Neural progenitor cell (in vitro differentiated cells): ENCODE measurements around the gene RSPO1. TPM values are rescaled to one million over a fixed set of nuclear protein-coding genes. Genes with fewer than 3 reads are reported as not detected.

ENCODE experiments used
- DNase-seq: peaks from one replicate; pipeline ENCODE4 v3.0.0-alpha.2; 2016; ENCODE audit warnings: low spot score
- H2AFZ ChIP-seq: fragments of 200-600 bp; sonication (generic); replicated peaks from 2 replicates; pipeline ENCODE4 v1.6.1; 2016; ENCODE audit warnings: antibody characterized with exemption
- H3F3A ChIP-seq: fragments of 200-600 bp; sonication (generic); 2 replicates; pipeline ENCODE4 v1.6.1; 2016; ENCODE audit warnings: antibody characterized with exemption, low read depth
- H3K27ac ChIP-seq: fragments of 200-600 bp; sonication (generic); 2 replicates; pipeline ENCODE4 v1.5.1; 2016; ENCODE audit warnings: mild to moderate bottlenecking
- H3K27me3 ChIP-seq: fragments of 200-600 bp; sonication (generic); 2 replicates; pipeline ENCODE4 v1.6.1; 2016; ENCODE audit warnings: mild to moderate bottlenecking, moderate library complexity
- H3K36me3 ChIP-seq: fragments of 200-600 bp; sonication (generic); 2 replicates; pipeline ENCODE4 v1.5.1; 2016
- H3K4me1 ChIP-seq: fragments of 200-600 bp; sonication (generic); 2 replicates; pipeline ENCODE4 v1.6.1; 2016; ENCODE audit warnings: mixed run types
- H3K4me2 ChIP-seq: fragments of 200-600 bp; sonication (generic); 2 replicates; pipeline ENCODE4 v1.6.1; 2016
- H3K4me3 ChIP-seq: fragments of 200-600 bp; sonication (generic); 2 replicates; pipeline ENCODE4 v1.5.1; 2016
- H3K79me2 ChIP-seq: fragments of 200-600 bp; sonication (generic); 2 replicates; pipeline ENCODE4 v1.6.1; 2016; ENCODE audit warnings: low read depth
- H3K9ac ChIP-seq: fragments of 200-600 bp; sonication (generic); 2 replicates; pipeline ENCODE4 v1.6.1; 2016
- H3K9me3 ChIP-seq: fragments of 200-600 bp; sonication (generic); 2 replicates; pipeline ENCODE4 v1.5.1; 2016; ENCODE audit warnings: low read depth
- H4K20me1 ChIP-seq: fragments of 200-600 bp; sonication (generic); 2 replicates; pipeline ENCODE4 v1.6.1; 2016; ENCODE audit warnings: low read depth
- H3K27ac Mint-ChIP-seq: 3 replicates; pipeline ENCODE4 v1.8.0; 2021; ENCODE audit warnings: mixed read lengths
- H3K27me3 Mint-ChIP-seq: 2 replicates; pipeline ENCODE4 v1.8.0; 2022; ENCODE audit warnings: low read depth, mild to moderate bottlenecking, inconsistent platforms, moderate library complexity, mixed read lengths; ENCODE audit not compliant: insufficient read depth
- H3K36me3 Mint-ChIP-seq: 3 replicates; pipeline ENCODE4 v1.8.0; 2021; ENCODE audit warnings: mixed read lengths
- H3K4me1 Mint-ChIP-seq: 3 replicates; pipeline ENCODE4 v1.8.0; 2021; ENCODE audit warnings: mixed read lengths
- H3K4me3 Mint-ChIP-seq: 3 replicates; pipeline ENCODE4 v1.8.0; 2021; ENCODE audit warnings: mild to moderate bottlenecking, moderate library complexity, mixed read lengths
- H3K9me3 Mint-ChIP-seq: 3 replicates; pipeline ENCODE4 v1.8.0; 2020; ENCODE audit warnings: mixed read lengths
- CTCF ChIP-seq: fragments of 200-600 bp; sonication (generic); IDR thresholded peaks from 2 replicates; pipeline ENCODE4 v1.5.1; 2017; ENCODE audit warnings: antibody characterized with exemption, mild to moderate bottlenecking
- EZH2 ChIP-seq: fragments of 200-600 bp; sonication (generic); IDR thresholded peaks from 2 replicates; pipeline ENCODE4 v1.6.1; 2017; ENCODE audit warnings: antibody characterized with exemption, mild to moderate bottlenecking, moderate library complexity
- EZH2phosphoT487 ChIP-seq: fragments of 200-600 bp; sonication (generic); IDR thresholded peaks from 2 replicates; pipeline ENCODE4 v1.6.1; 2017; ENCODE audit warnings: antibody characterized with exemption
- total RNA-seq: library from RNA; depleted of rRNA; stranded (reverse); fragments of >200 nt; gene quantifications from 2 replicates; pipeline ENCODE4 v1.2.3, GENCODE V29; 2015; ENCODE audit warnings: low replicate concordance

RSPO1 gene
- total RNA-seq, 1 donor from 2014 or later = 0.67 TPM

GRCh38 chr1:37605061-37605650 is 29.5 kb downstream of the RSPO1 start:
- no peak overlapping the region for H3K4me3 ChIP-seq
- no peaks in the 10 kb centered on the region for H4K20me1 ChIP-seq
- H2AFZ ChIP-seq = no peak overlapping the region
- no peak overlapping the region for H3K4me3 Mint-ChIP-seq
- H3K27me3 ChIP-seq = peaks cover 89% of the 10 kb centered on the region
- H3K4me1 Mint-ChIP-seq = peaks cover 12% of the 10 kb centered on the region
- no peak overlapping the region for H3K4me2 ChIP-seq
- TF ChIP-seq CTCF (no peak), EZH2phosphoT487 (no peak), EZH2 (no peak)
- no peaks in the 10 kb centered on the region for H3F3A ChIP-seq
- no peaks in the 10 kb centered on the region for H3K79me2 ChIP-seq
- H3K36me3 ChIP-seq = no peaks in the 10 kb centered on the region
- no peaks in the 10 kb centered on the region for H3K36me3 Mint-ChIP-seq
- no peak for DNase-seq
- H3K27me3 Mint-ChIP-seq = peaks cover 12% of the 10 kb centered on the region
- peak overlapping the region; percentile 4 for H3K27ac Mint-ChIP-seq
- H3K9me3 Mint-ChIP-seq = no peaks in the 10 kb centered on the region
- H3K27ac ChIP-seq = no peak overlapping the region
- no peaks in the 10 kb centered on the region for H3K9me3 ChIP-seq
- H3K4me1 ChIP-seq = no peaks in the 10 kb centered on the region
- no peak overlapping the region for H3K9ac ChIP-seq

GRCh38 chr1:37602750-37603694 is 31.7 kb downstream of the RSPO1 start:
- Mint-ChIP-seq H3K4me3 (peak overlapping the region; percentile 43), H3K27me3 (peaks cover 14% of the 10 kb centered on the region), H3K4me1 (peaks cover 14% of the 10 kb centered on the region), H3K27ac (no peak overlapping the region), H3K9me3 (no peaks in the 10 kb centered on the region), H3K36me3 (no peaks in the 10 kb centered on the region)
- Histone ChIP-seq H3K27ac (no peak overlapping the region), H3K4me3 (no peak overlapping the region), H3K27me3 (peaks cover 89% of the 10 kb centered on the region), H3K4me1 (no peaks in the 10 kb centered on the region), H3F3A (no peaks in the 10 kb centered on the region), H3K9me3 (no peaks in the 10 kb centered on the region), H2AFZ (no peak overlapping the region), H4K20me1 (no peaks in the 10 kb centered on the region), H3K4me2 (no peak overlapping the region), H3K79me2 (no peaks in the 10 kb centered on the region), H3K36me3 (no peaks in the 10 kb centered on the region), H3K9ac (no peak overlapping the region)
- TF ChIP-seq CTCF (peak; percentile 80), EZH2 (no peak), EZH2phosphoT487 (no peak)
- peak; percentile 87 for DNase-seq

GRCh38 chr1:37601441-37601840 is 33.3 kb downstream of the RSPO1 start:
- Mint-ChIP-seq H3K4me3 (no peak overlapping the region), H3K27me3 (peaks cover 14% of the 10 kb centered on the region), H3K9me3 (no peaks in the 10 kb centered on the region), H3K36me3 (no peaks in the 10 kb centered on the region), H3K27ac (peak overlapping the region; percentile 7), H3K4me1 (peaks cover 19% of the 10 kb centered on the region)
- Histone ChIP-seq H4K20me1 (no peaks in the 10 kb centered on the region), H3K27me3 (peaks cover 89% of the 10 kb centered on the region), H3K4me3 (no peak overlapping the region), H3K4me2 (no peak overlapping the region), H2AFZ (no peak overlapping the region), H3K27ac (no peak overlapping the region), H3K4me1 (no peaks in the 10 kb centered on the region), H3K36me3 (no peaks in the 10 kb centered on the region), H3K79me2 (no peaks in the 10 kb centered on the region), H3K9me3 (no peaks in the 10 kb centered on the region), H3F3A (no peaks in the 10 kb centered on the region), H3K9ac (no peak overlapping the region)
- no peak for DNase-seq
- TF ChIP-seq EZH2phosphoT487 = no peak
- no peak for TF ChIP-seq CTCF
- no peak for TF ChIP-seq EZH2
